VCaP (cell line): ENCODE results near the gene COA8.
"Not testable (repeated sequence)": the region's sequence is repeated elsewhere in the genome, so short reads cannot be mapped to it uniquely, and the experiment has no call there.

Experiments
- H3K27ac ChIP-seq: fragments of 450-650 bp; 2 replicates; pipeline ENCODE4 v1.5.1; 2017
- TF ChIP-seq, protein P1 (sequence below): fragments of 450-650 bp; conservative IDR thresholded peaks from 2 replicates; pipeline ENCODE4 v1.5.1; 2017; ENCODE audit warnings: mild to moderate bottlenecking, moderate library complexity

The COA8 gene

DNA sequence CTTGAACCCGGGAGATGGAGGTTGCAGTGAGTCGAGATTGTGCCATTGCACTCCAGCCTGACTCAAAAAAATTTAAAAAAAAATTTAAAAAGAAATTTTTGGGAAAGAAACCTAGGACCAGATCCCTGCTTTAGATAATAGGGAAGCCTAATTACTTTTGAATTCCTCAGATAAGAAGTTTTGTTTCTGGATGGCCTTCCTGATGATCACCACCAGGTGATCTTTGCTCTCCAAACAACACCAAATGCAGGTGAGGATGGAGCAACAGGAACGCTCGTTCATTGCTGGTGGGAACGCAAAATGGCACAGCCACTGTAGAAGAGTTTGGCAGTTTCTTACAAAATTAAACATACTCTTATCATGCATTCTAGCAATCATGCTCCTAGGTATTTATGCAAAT, 37.7 kb downstream of the COA8 start:
- TF ChIP-seq, protein P1, sequence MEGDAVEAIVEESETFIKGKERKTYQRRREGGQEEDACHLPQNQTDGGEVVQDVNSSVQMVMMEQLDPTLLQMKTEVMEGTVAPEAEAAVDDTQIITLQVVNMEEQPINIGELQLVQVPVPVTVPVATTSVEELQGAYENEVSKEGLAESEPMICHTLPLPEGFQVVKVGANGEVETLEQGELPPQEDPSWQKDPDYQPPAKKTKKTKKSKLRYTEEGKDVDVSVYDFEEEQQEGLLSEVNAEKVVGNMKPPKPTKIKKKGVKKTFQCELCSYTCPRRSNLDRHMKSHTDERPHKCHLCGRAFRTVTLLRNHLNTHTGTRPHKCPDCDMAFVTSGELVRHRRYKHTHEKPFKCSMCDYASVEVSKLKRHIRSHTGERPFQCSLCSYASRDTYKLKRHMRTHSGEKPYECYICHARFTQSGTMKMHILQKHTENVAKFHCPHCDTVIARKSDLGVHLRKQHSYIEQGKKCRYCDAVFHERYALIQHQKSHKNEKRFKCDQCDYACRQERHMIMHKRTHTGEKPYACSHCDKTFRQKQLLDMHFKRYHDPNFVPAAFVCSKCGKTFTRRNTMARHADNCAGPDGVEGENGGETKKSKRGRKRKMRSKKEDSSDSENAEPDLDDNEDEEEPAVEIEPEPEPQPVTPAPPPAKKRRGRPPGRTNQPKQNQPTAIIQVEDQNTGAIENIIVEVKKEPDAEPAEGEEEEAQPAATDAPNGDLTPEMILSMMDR = no peak
- no peak overlapping the region for H3K27ac ChIP-seq

DNA sequence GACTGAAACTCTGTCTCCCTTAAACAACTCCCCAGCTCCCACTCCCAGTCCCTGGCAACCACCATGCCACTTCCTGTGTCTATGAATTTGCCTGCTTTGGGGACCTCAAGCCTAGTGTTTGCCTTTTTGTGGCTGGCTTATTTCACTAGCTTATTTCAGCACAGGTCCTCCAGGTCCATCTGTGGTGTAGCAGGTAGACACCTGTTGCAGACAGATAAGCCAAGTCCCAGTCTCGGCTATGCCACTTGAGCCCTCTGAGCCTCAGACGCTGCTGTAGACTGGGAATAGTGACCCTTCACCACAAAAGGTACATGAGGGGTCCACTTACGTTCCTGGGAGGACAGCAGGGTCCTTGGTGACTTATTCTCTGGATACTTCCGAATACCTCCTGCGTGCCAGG, 41.9 kb downstream of the COA8 start:
- H3K27ac ChIP-seq = no peak overlapping the region
- TF ChIP-seq, protein P1 = no peak

DNA sequence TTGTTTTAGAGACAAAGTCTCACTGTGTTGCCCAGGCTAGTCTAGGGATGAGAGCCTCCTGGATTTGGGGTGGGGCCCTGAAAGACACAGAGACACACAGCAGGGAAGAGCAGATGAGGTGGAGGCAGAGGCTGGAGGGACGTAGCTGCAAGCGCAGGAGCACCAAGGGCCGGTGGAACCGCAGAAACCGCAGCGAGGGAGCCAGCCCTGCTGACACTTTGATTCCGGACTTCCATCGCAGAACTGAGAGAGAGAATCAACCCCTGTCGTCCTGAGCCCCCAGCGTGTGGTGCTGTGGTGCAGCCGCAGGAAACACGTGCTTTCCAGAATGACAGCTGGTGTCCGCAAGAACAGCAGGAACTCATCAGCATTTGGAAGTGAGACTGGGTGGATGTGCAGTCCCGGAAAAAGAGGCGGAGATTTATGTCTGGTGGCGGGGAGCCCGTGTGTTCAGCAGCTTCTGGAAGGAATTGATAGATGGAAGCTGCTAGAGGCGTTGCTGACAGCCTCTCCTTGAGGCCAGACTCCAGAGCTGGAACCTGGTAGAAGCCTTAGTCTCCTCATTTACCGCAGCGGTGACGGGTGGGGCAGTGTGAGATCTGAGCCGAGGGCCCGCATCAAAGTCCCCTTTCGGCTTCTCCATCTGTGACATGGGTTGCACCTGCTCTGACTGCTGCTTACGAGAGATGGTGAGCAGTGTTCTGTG, 44.4 kb downstream of the COA8 start:
- H3K27ac ChIP-seq = peak overlapping the region; percentile 35; the same call in 1 of the 2 replicates
- TF ChIP-seq, protein P1 = peak; percentile 41

DNA sequence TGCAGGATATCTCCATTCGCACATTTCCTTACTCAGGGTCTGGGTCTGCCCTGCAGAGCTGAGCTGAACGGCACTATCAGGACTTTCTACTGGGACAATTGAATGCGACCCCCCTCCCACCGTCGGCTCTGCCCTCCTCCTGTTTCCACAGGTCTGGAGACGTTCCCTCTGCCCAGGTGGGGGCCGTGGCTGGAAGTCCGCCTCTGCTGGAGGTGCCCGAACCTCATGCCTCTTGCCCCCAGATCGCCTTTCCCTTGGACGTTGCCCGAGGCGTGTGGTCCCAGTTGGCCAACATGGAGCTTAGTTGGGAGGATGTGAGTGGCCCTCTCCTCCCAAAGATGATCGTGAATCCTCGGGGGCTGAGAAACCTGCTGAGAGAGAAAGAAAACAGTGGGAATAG, 45.1 kb downstream of the COA8 start:
- H3K27ac ChIP-seq = peak overlapping the region; percentile 35; the same call in 1 of the 2 replicates
- TF ChIP-seq, protein P1 = no peak

DNA sequence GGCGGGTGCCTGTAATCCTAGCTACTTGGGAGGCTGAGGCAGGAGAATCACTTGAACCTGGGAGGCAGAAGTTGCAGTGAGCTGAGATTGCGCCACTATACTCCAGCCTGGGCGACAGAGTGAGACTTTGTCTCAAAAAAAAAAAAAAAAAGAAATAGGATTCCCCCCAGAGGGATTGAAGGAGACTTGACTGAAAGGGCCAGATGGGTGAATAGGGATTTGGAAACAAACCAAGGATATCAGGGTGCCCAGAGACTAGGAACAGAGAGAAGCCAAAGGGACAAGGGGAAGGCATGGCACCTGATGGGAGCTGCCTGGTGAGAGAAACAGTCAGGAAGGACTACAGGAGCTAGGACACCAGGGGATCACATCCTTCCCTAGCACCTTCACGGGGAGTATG, 46.3 kb downstream of the COA8 start:
- H3K27ac ChIP-seq = not testable (repeated sequence)

DNA sequence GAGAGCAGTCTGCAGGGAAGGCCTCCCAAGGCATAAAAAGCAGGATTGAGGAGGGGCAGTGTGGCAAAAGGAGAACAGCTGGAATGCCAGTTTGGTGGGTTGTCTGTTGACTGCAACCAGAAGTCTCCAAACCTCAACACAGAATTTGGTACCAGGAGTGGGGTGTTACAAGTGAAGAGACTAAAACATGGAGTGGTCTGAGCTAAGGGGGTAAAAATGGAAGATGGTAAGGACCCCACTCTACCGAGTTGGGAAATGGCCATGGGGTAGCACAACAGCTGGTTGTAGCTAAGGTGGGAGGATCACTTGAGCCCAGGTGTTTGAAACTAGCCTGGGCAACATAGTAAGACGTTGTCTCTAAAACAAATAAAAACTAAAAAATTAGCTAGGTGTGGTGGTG, 48.5 kb downstream of the COA8 start:
- TF ChIP-seq, protein P1 = no peak

DNA sequence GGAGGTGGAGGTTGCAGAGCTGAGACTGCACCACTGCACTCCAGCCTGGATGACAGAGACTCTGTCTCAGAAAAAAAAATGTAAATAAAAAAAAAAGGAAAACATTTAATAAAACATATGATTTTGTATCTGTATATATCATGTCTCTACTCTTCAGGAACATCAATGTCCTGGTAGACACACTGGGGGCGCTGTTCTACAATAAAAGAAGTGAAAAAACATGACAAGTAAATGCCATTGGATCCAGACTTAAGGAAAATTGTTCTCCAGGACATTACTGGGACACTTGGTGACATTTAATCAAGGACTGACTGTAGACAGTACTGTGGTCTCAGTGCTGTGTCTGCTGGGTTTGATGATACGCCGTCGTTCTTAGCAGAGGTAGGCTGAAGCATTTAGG, 50.8 kb downstream of the COA8 start:
- TF ChIP-seq, protein P1 = peak; percentile 57
- H3K27ac ChIP-seq = no peak overlapping the region

More for the DNA sequence above, 48.5 kb downstream of the COA8 start:
- no peak overlapping the region for H3K27ac ChIP-seq

DNA sequence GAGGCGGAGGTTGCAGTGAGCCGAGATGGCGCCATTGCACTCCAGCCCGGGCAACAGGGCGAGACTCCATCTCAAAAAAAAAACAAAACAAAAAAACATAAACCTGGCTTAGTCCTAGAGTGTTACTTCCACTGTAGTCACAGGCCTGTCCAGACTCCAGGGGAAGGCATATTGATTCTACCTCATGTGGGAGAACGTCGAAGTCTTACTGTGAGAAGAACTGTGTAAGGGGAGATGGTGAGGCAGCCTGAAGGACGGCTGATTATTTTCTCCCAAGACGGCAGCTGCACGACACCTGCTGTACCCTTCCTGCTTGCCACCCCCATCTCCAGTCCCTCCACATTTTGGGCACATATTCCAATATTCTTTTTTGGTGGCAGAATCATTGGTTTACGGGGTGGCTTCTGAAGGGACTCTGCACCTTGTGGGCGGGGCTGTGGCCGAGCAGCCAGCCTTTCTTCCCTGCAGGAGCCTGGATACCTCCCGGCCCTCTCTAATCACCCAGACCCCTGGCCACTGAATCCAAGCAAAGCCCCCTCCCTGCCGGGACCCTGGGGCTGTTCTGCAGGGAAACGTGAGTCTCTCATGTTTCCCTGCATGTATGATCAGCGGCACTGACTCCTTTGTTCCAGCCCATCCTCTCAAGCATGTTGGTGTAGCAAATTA, 54.0 kb downstream of the COA8 start:
- no peak overlapping the region for H3K27ac ChIP-seq
- TF ChIP-seq, protein P1 = no peak
